COLO829 (cell line): ENCODE measurements around the gene OAS1.
"Not testable (repeated sequence)": the region's sequence is repeated elsewhere in the genome, so short reads cannot be mapped to it uniquely, and the experiment has no call there.

ENCODE experiments used
- DNase-seq: peaks from one replicate; pipeline ENCODE4 v3.0.0; 2012; ENCODE audit warnings: low spot score

OAS1 gene

GRCh38 chr12:112937741-112938719 lies 31.3 kb downstream of the OAS1 start, which contains the start of gene OAS3:
TSS of gene OAS3 (plus strand) at chr12:112938474. CDS start at chr12:112938531, 57 bp downstream.
- DNase-seq, result peak; percentile 56

GRCh38 chr12:112938751-112939150 lies 32.0 kb downstream of the OAS1 start:
- DNase-seq, result no peak

GRCh38 chr12:112939761-112940381 lies 33.1 kb downstream of the OAS1 start:
- no peak for DNase-seq

GRCh38 chr12:112941528-112942335 lies 35.0 kb downstream of the OAS1 start:
- DNase-seq, result no peak

GRCh38 chr12:112942572-112942971 lies 35.8 kb downstream of the OAS1 start:
- no peak for DNase-seq

- no peak for DNase-seq
Observed at GRCh38 chr12:112944024-112944690, 37.4 kb downstream of the OAS1 start.

- DNase-seq, result no peak
Observed at GRCh38 chr12:112945515-112945914, 38.8 kb downstream of the OAS1 start.

GRCh38 chr12:112946236-112947000 lies 39.7 kb downstream of the OAS1 start:
- no peak for DNase-seq

GRCh38 chr12:112947314-112947713 lies 40.6 kb downstream of the OAS1 start:
- DNase-seq, result no peak

GRCh38 chr12:112947761-112948160 lies 41.0 kb downstream of the OAS1 start:
- no peak for DNase-seq

- no peak for DNase-seq
Observed at GRCh38 chr12:112948806-112949205, 42.0 kb downstream of the OAS1 start.

GRCh38 chr12:112950701-112951100 lies 43.9 kb downstream of the OAS1 start:
- no peak for DNase-seq

GRCh38 chr12:112957125-112957524 lies 50.4 kb downstream of the OAS1 start:
- not testable (repeated sequence) for DNase-seq

GRCh38 chr12:112961074-112961473 lies 54.3 kb downstream of the OAS1 start:
- DNase-seq, result no peak

- no peak for DNase-seq
Observed at GRCh38 chr12:112961536-112961935, 54.8 kb downstream of the OAS1 start.

- DNase-seq, result no peak
Observed at GRCh38 chr12:112962561-112962960, 55.8 kb downstream of the OAS1 start.

GRCh38 chr12:112963227-112963861 lies 56.6 kb downstream of the OAS1 start:
- no peak for DNase-seq

GRCh38 chr12:112964067-112964670 lies 57.4 kb downstream of the OAS1 start:
- no peak for DNase-seq

GRCh38 chr12:112964915-112965314 lies 58.2 kb downstream of the OAS1 start:
- no peak for DNase-seq

GRCh38 chr12:112965643-112966042 lies 58.9 kb downstream of the OAS1 start:
- no peak for DNase-seq
